SIG-M5 treated with dmso at 0.1 percent for 504 hours (cell line): ENCODE results near the gene DSE.

Source experiments
- DNase-seq: peaks from one replicate; lab custom pipeline; 2025; ENCODE audit not compliant: unreplicated experiment; lab: John Stamatoyannopoulos, UW

Gene DSE

GRCh38 chr6:116409756-116410155 is 39.0 kb downstream of the DSE start:
- DNase-seq = peak; percentile 47

- DNase-seq = no peak
Observed at GRCh38 chr6:116411284-116411623, 40.5 kb downstream of the DSE start.

GRCh38 chr6:116412270-116412669 is 41.5 kb downstream of the DSE start:
- no peak for DNase-seq

- DNase-seq = no peak
Observed at GRCh38 chr6:116413357-116413756, 42.6 kb downstream of the DSE start.

- no peak for DNase-seq
Observed at GRCh38 chr6:116417661-116418060, 46.9 kb downstream of the DSE start.

- DNase-seq = no peak
Observed at GRCh38 chr6:116419069-116419786, 48.5 kb downstream of the DSE start.

GRCh38 chr6:116420341-116420740 is 49.6 kb downstream of the DSE start:
- DNase-seq = no peak

- DNase-seq = no peak
Observed at GRCh38 chr6:116422238-116422637, 51.5 kb downstream of the DSE start.

- DNase-seq = no peak
Observed at GRCh38 chr6:116424001-116424400, 53.3 kb downstream of the DSE start.

- no peak for DNase-seq
Observed at GRCh38 chr6:116426551-116426950, 55.8 kb downstream of the DSE start.

GRCh38 chr6:116429111-116429510 is 58.4 kb downstream of the DSE start:
- DNase-seq = no peak

- no peak for DNase-seq
Observed at GRCh38 chr6:116430860-116431259, 60.1 kb downstream of the DSE start.

GRCh38 chr6:116431964-116432595 is 61.3 kb downstream of the DSE start:
- no peak for DNase-seq

- no peak for DNase-seq
Observed at GRCh38 chr6:116433206-116433712, 62.5 kb downstream of the DSE start.

- DNase-seq = no peak
Observed at GRCh38 chr6:116434056-116434725, 63.4 kb downstream of the DSE start.

GRCh38 chr6:116436586-116436985 is 65.8 kb downstream of the DSE start:
- no peak for DNase-seq

- DNase-seq = no peak
Observed at GRCh38 chr6:116437656-116438055, 66.9 kb downstream of the DSE start.

GRCh38 chr6:116438590-116439448 is 68.1 kb downstream of the DSE start:
- no peak for DNase-seq

GRCh38 chr6:116439522-116440051 is 68.8 kb downstream of the DSE start:
- no peak for DNase-seq

- no peak for DNase-seq
Observed at GRCh38 chr6:116443105-116443504, 72.4 kb downstream of the DSE start.

- DNase-seq = peak; percentile 40
Observed at GRCh38 chr6:116444092-116444491, 73.3 kb downstream of the DSE start.
